PFSK-1 (cell line): ENCODE results near the gene ORM1.

Experiments
- FOXP2 ChIP-seq: optimal IDR thresholded peaks from 2 replicates; pipeline ENCODE3; 2011; ENCODE audit warnings: borderline replicate concordance, control low read depth, inconsistent platforms; ENCODE audit not compliant: insufficient read depth; ENCODE audit errors: extremely low read length, extremely low read depth
- POLR2AphosphoS5 ChIP-seq: IDR thresholded peaks from 2 replicates; pipeline ENCODE4 v1.6.1; 2012; ENCODE audit warnings: low read depth, mild to moderate bottlenecking, control low read depth, low read length, moderate library complexity
- SIN3A ChIP-seq: IDR thresholded peaks from 2 replicates; pipeline ENCODE4 v1.6.1; 2012; ENCODE audit warnings: mild to moderate bottlenecking, low read length, moderate library complexity, borderline replicate concordance; ENCODE audit not compliant: insufficient read depth
- TAF1 ChIP-seq: IDR thresholded peaks from 2 replicates; pipeline ENCODE4 v1.6.1; 2012; ENCODE audit warnings: low read length, control low read depth, borderline replicate concordance; ENCODE audit not compliant: insufficient read depth
- TF ChIP-seq, protein P1 (sequence below), 2 experiments: IDR thresholded peaks; 2 replicates each; pipeline versions ENCODE4 v1.6.1 to v1.8.0; 2011 to 2012; ENCODE audit warnings: low read depth in 2 of 2, low read length in 2 of 2, control low read depth in 1 of 2, inconsistent platforms in 1 of 2, mild to moderate bottlenecking in 1 of 2, moderate library complexity in 1 of 2; ENCODE audit not compliant: insufficient read depth in 1 of 2

ORM1 gene

DNA sequence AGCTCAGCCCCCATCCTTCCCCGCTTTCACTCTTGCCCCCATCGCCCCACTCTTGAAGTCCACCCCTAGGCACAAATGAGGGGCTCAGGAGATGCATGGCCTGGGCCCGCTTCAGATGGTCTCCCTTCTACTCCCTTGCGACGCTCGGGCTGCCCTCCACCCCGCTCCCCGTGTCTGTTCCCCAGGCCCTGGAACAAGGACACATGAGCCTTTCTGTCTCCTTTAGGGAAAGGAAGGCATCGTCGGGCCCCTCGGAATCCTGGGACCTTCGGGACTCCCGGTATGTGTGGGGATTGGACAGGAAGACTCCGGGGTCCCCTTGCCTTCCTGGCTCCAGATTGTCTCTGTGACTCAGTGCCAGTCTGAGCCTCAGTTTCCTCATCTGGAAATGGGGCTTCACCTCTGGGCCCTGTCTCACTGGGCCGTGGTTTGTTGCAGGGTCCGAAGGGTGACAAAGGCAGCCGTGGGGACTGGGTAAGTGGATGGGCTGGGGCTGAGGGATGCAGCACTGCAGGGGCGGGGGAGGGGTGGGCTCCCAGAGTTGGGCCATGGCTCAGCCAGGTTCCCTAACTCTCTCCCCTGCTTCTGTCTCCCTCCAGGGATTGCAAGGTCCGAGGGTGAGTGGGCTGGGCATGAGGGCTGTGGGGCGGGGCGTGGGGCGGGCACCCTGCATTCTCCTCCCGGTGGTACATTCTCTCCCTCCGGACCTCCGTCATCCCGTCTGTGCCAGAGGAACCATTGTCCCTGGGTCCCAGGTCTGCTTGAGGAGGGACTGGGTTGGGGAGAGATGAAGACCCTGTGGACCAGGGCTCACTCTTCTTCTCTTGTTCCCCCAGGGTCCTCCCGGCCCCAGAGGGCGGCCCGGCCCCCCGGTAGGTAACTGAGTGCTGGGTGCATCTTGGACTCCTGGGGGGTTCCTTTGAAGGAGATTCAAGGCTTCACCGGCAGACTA lies 21.8 kb upstream of the ORM1 start:
- TF ChIP-seq FOXP2 (no peak), TAF1 (no peak), POLR2AphosphoS5 (no peak), SIN3A (no peak)
- TF ChIP-seq, protein P1, sequence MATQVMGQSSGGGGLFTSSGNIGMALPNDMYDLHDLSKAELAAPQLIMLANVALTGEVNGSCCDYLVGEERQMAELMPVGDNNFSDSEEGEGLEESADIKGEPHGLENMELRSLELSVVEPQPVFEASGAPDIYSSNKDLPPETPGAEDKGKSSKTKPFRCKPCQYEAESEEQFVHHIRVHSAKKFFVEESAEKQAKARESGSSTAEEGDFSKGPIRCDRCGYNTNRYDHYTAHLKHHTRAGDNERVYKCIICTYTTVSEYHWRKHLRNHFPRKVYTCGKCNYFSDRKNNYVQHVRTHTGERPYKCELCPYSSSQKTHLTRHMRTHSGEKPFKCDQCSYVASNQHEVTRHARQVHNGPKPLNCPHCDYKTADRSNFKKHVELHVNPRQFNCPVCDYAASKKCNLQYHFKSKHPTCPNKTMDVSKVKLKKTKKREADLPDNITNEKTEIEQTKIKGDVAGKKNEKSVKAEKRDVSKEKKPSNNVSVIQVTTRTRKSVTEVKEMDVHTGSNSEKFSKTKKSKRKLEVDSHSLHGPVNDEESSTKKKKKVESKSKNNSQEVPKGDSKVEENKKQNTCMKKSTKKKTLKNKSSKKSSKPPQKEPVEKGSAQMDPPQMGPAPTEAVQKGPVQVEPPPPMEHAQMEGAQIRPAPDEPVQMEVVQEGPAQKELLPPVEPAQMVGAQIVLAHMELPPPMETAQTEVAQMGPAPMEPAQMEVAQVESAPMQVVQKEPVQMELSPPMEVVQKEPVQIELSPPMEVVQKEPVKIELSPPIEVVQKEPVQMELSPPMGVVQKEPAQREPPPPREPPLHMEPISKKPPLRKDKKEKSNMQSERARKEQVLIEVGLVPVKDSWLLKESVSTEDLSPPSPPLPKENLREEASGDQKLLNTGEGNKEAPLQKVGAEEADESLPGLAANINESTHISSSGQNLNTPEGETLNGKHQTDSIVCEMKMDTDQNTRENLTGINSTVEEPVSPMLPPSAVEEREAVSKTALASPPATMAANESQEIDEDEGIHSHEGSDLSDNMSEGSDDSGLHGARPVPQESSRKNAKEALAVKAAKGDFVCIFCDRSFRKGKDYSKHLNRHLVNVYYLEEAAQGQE (IDR thresholded peaks at IDR 0.05; ENCODE audit: insufficient read depth in 1 of 2, low read depth in 2 of 2, low read length in 2 of 2), result no peak

DNA sequence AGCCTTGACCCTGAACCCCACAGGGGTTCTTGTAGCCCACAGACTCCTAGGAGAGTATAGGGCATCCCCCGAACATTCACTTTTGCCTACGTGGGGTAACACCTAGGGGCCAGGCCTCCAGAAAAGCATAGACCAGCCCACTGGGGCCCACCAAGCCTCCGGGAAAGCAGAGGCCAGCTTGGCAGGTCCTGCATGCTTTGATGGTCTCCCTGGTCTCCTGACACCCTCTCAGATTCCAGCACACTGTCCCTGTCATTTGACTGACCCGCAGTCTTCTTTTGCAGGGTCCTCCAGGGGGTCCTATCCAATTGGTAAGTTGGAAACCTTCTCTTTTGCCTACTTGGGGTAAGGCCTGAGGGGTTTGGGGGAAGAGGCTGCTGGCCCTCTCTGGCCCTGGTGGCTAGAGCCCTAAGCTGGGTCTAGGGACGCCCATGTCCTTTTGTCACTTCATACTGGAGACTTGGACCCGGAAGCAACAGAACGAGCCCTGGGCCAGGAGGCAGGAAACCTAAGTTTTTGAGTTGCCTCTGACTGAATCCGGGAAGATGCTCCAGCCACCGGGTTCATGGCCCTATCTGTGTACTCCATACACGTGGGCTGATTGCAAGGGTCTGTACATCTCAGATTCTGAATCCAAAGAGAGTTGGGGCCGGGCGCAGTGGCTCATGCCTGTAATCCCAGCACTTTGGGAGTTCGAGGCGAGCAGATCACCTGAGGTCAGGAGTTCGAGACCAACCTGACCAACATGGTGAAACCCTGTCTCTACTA lies 20.9 kb upstream of the ORM1 start:
- no peak for TF ChIP-seq POLR2AphosphoS5
- TF ChIP-seq TAF1, result no peak
- no peak for TF ChIP-seq SIN3A
- no peak for TF ChIP-seq FOXP2
- TF ChIP-seq, protein P1 (IDR thresholded peaks at IDR 0.05; ENCODE audit: insufficient read depth in 1 of 2, low read depth in 2 of 2, low read length in 2 of 2), result no peak

DNA sequence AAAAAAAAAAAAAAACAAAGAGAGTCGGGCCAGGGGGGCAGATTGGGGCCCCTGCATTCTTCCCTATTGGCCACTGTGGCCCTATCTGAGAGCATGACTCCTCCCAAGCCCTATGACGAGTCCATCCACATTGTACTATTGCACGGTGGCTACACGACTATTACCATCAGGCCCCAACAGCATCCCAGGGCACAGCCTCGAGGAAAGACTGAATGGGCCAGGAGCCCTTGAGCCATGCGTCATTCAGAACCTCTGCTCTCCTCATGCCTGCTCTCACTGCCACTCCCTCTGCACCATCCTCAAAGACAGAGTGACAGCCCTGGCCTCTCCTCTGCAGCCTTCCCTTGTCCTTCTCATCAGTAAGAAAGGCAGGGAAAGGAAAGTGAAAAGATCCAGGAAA lies 20.2 kb upstream of the ORM1 start:
- TF ChIP-seq TAF1 (no peak), POLR2AphosphoS5 (no peak), SIN3A (no peak), FOXP2 (no peak)
- TF ChIP-seq, protein P1 (IDR thresholded peaks at IDR 0.05; ENCODE audit: insufficient read depth in 1 of 2, low read depth in 2 of 2, low read length in 2 of 2), result no peak

DNA sequence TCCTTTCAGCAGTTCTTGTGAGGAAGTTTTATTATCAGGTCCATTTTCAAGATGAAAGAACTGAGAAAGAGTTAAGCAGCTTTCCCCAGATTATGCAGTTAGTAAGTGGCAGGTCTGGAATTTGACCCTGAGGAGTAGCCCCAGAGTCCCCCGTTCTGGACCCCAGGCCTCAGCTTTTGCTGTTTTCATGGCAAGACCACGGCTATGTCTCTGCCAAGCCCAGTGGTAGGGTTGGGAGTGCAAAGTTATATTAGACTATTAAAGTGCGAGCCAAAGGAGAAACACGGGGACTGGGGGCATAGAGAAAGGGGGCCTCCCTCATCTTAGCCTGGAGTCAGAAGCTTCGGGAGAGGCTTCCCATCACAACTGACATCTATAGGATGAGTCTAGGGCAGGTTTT lies 19.3 kb upstream of the ORM1 start:
- TF ChIP-seq FOXP2, result no peak
- TF ChIP-seq, protein P1 (IDR thresholded peaks at IDR 0.05; ENCODE audit: insufficient read depth in 1 of 2, low read depth in 2 of 2, low read length in 2 of 2), result no peak
- TF ChIP-seq SIN3A, result no peak
- no peak for TF ChIP-seq POLR2AphosphoS5
- no peak for TF ChIP-seq TAF1
